Stimulated activated CD4-positive, alpha-beta T cell treated with anti-CD3 and anti-CD28 coated beads, Interleukin-1b, Interleukin-23, amount 100 ng/mL, for 24 hours (primary cell): ENCODE measurements around the gene ELFN2.
A peak's percentile ranks its signal among the peaks of the same experiment; 100 is the strongest.
"Not testable (repeated sequence)": the region's sequence is repeated elsewhere in the genome, so short reads cannot be mapped to it uniquely, and the experiment has no call there.

Experiments used
- DNase-seq, 4 experiments: peaks; one replicate each; pipeline ENCODE4 v3.0.0-alpha.2; 2020; ENCODE audit warnings: low read depth in 4 of 4, low spot score in 1 of 4

ELFN2 gene

GRCh38 chr22:37427135-37427710 lies at the start of gene ELFN2:
Gene ELFN2 (minus strand): TSS chr22:37427479. CDS start chr22:37375534, 51,945 bp downstream.
- DNase-seq, result no peak

GRCh38 chr22:37476389-37477329 lies 49.4 kb upstream of the ELFN2 start:
- DNase-seq, result no peak

GRCh38 chr22:37474447-37475090 lies 47.3 kb upstream of the ELFN2 start:
- no peak for DNase-seq

- DNase-seq, result no peak
These were observed 46.2 kb upstream of the ELFN2 start for GRCh38 chr22:37473437-37473946.

- DNase-seq, result no peak
These were observed 45.2 kb upstream of the ELFN2 start for GRCh38 chr22:37472418-37473006.

GRCh38 chr22:37471727-37472417 lies 44.6 kb upstream of the ELFN2 start:
- DNase-seq, result no peak

- no peak for DNase-seq
These were observed 42.8 kb upstream of the ELFN2 start for GRCh38 chr22:37470087-37470445.

- DNase-seq, result no peak
These were observed 42.3 kb upstream of the ELFN2 start for GRCh38 chr22:37469416-37470086.

GRCh38 chr22:37468201-37468695 lies 41.0 kb upstream of the ELFN2 start:
- DNase-seq, result not testable (repeated sequence)

GRCh38 chr22:37467391-37467955 lies 40.2 kb upstream of the ELFN2 start:
- no peak for DNase-seq

- DNase-seq, result no peak
These were observed 36.9 kb upstream of the ELFN2 start for GRCh38 chr22:37464181-37464580.

GRCh38 chr22:37462983-37463382 lies 35.7 kb upstream of the ELFN2 start:
- DNase-seq, result no peak

GRCh38 chr22:37462436-37462835 lies 35.2 kb upstream of the ELFN2 start:
- no peak for DNase-seq

GRCh38 chr22:37461961-37462360 lies 34.7 kb upstream of the ELFN2 start:
- DNase-seq, result no peak

- no peak for DNase-seq
These were observed 33.4 kb upstream of the ELFN2 start for GRCh38 chr22:37460684-37461083.

- no peak for DNase-seq
These were observed 31.9 kb upstream of the ELFN2 start for GRCh38 chr22:37459206-37459605.

- peak; percentile 76 to 87 (median 80) for DNase-seq
These were observed 30.0 kb upstream of the ELFN2 start for GRCh38 chr22:37457093-37457893.

- DNase-seq, result no peak
These were observed 29.1 kb upstream of the ELFN2 start for GRCh38 chr22:37456346-37456745.

- no peak for DNase-seq
These were observed 28.6 kb upstream of the ELFN2 start for GRCh38 chr22:37455896-37456295.
